Measurements from ENCODE around the gene EFNA3.
"Not testable (repeated sequence)": the region's sequence is repeated elsewhere in the genome, so short reads cannot be mapped to it uniquely, and the experiment has no call there.

Gene EFNA3

DNA sequence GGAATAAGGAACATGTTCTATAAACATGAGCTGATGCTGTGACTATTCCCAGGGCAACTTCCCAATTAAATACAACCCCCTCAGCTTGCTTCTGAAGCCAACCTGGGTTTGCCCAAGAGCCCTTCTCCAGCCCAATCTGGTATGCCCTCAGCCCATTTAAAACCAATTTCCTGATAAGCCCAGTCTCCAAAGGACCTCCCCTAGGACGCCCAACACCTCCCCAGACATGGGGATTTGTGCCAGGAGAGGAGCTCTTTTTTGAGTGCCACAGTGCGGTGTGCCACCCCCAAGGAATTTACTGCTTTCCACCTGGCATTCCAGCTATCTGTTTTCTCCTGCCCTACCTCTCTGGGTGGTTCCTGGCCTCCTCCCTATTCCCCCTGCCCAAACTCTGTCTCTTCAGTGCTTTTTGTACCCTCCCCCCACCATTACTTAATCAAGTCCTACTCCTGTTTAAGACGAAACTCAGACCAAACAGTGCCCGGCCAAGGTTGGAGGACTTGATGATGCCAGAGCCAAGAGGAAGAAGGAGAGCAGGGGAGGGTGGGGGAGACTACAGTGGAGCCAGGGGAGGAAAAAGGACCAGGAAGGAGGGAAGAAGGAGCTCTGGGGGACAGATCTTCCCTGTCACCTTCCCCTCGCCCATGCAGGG lies 37.6 kb downstream of the EFNA3 start:
- no peak for DNase-seq

DNA sequence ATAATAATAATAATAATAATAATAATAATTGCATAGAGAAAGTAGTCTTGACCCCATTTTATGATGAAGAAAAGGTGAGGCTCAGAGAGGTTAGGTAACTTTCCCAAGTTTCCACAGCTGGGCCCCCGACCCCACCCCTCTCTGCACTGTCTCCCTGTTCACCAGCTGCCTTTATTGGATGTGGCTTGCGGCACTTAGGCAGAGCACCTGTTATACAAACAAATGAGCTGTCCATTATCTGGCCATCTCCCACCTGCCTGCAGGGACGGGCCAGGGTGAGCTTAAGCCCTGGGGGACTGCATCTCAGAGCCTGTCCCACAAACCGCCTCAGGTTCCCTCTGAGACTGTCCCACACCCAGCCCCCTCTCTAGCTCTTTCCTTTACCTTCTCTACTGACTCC lies 39.0 kb downstream of the EFNA3 start:
- DNase-seq = no peak

DNA sequence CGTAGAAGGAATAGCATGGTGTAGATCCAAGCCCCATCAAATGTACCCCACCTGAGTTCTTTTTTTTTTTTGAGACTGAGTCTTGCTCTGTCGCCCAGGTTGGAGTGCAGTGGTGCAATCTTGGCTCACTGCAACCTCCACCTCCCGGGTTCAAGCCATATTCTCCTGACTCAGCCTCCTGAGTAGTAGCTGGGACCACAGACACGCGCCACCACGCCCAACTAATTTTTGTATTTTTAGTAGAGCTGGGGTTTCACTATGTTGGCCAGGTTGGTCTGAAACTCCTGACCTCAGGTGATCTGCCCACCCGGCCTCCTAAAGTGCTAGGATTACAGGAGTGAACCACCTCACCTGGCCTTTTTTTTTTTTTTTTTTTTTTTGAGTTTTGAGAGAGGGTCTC lies 39.5 kb downstream of the EFNA3 start:
- DNase-seq = not testable (repeated sequence)

DNA sequence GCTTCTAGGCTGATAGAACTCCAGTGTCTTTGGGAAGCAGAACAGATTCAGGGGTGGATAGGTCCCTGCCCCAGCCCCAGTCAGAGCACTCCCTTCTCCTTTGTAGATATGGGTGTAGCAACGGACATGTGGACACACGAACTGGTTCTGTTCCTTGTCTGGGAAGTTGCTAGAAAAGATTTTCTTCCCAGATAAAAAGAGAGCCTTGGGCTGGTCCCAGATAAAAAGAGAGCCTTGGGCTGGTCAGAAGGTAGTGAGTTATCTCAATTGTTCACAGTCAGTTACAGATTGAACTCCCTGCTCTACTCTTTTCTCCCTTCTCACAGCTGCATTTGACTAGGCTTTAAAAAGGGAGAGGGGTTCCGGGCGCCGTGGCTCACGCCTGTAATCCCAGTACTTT lies 41.6 kb downstream of the EFNA3 start:
- no peak for DNase-seq

DNA sequence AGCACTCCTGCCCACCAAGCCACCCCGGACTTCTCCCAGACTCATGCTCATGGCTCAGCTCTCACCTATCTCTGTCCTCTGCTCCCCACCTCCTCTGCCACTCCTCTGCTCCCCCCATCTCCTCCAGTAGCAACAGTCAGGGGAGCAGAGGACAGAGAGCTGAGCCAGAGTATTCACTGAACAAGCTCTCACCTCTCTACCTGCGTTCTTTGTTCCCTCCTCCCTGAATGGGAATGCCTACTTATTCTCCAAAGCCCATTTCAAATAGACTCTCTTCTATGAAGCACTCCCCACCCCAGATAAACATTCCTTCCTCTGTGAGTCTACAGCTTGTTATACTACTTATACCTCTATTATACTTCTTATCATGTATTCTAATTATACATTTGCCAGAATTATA lies 42.6 kb downstream of the EFNA3 start:
- no peak for DNase-seq

DNA sequence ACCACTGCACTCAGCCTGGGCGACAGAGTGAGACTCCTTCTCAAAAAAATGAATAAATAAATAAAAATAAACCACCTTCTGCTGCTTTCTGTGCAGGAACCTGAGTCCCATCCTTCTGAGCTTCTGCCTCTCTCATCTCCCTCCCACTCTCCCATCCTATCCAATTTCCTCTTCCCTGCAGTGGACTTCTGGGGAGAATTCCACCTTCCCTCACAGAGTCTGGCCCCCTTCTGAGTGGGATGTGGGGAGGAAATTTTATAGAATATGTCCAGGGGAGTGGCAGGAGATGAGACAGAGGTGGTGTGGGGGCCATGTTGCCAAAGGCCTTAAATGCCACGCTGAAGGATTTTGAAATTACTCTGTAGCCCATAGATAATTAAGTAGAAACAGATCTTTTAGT lies 43.7 kb downstream of the EFNA3 start:
- DNase-seq = no peak

DNA sequence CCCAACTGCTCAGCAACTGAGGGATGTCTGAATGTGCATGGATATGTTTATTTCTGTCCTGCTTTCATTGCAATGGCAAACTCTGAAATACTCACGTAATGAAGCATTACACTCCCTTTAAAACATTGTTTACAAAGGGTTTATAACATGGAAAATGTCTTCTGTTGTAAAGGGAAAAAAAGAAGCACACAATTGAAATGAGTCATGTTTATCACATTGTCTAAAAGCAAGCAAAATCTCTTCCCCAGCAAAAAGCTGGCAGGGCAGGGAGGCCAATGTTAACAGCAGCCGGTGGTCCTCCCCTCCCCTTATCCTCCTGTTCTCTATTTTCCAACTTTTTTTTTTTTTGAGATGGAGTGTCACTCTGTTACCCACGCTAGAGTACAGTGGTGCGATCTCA lies 45.2 kb downstream of the EFNA3 start:
- no peak for DNase-seq

DNA sequence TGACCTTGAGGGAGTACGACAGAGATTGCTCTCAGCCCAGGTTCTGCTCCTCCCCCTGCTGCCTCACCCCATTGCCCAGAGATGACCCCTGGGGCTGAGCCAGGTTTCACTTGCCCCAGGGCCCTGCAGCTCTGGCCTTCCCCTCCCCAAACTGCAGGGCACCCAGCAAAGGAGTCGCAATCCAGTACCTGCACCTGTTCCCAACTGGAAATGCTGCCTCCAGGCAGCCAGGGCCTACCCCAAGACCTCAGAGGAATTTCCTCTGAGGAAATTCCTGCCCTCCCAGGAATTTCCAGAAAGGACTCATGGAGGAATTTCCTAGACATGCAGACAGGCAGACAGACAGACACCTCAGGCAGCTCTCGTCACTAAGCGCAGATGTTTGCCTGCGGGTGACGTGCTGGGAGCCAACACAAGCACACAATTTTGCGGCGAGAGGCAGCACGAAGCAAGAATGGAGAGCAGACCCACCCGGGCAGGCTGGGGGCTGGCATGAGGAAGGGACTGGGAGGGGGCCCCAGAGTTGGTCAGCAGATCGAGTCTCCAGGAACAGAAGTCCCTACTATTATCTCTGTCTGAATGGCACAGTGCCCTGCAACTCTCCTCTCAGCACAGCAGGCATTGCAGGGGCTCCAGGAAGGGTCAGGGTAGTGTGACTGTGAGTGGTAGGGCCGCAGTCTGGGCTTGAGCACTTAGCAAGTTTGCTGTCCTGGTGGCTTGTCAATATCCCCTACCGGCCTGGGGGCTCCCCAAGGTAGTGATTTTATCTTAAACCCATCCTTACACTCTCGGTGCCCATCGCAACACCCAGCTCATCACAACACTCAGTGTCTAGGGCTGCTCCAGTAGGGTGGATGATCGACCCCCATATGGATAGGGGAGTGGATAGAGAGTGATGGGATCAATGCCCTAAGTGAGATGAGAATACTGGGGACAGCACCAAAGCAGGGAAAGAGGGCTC lies 46.1 kb downstream of the EFNA3 start:
- peak; percentile 89 for DNase-seq

DNA sequence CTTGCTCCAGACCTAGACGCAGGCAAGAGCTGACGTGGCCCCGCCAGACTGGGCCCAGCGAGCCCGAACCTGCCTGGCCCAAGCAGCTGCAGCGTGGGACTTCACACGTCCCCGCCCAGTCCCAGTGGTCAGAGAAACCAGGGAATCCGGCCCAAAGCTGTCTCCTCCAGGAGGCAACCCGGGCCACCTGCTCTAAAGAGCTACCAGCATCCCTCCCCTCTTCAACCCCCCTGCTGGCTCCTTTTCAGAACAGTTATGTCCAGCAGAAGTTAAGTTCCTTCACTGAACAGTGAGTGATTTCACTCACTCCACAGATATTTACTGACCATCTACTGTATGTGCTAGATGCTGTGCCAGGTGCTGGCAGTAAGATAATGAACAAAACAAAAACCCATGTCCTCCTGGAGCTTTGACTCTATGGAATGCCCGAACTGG lies 46.9 kb downstream of the EFNA3 start:
- DNase-seq = no peak

DNA sequence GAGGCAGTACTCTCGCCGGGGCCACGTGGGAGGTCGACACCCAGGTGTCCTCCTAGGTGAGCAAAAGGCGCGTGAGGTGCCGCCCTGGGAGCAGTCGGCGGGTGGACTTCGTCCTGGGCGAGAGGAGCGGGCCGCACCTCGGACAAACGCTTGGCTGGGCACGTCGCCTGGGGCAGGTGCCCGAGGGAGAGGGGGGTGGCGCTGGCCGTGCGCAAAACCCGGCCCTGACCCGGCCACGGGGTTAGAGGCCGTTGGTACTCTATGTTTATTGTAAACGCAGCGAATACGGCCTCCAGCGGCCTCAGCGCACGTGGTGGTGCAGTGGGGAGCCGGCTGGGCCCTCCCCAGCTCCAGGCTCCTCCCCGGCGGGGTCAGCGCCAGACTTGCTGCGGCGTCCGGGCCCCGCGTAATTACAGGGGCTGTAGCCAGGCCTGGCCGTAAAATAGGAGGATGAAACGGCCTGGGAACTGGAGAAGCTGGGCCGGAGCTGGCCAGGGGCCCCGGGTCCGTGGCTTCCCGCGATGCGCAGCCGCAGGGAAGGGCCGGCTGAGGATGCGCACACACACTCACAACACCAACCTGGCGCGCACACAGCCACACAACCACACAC lies 47.4 kb downstream of the EFNA3 start:
- DNase-seq = no peak

DNA sequence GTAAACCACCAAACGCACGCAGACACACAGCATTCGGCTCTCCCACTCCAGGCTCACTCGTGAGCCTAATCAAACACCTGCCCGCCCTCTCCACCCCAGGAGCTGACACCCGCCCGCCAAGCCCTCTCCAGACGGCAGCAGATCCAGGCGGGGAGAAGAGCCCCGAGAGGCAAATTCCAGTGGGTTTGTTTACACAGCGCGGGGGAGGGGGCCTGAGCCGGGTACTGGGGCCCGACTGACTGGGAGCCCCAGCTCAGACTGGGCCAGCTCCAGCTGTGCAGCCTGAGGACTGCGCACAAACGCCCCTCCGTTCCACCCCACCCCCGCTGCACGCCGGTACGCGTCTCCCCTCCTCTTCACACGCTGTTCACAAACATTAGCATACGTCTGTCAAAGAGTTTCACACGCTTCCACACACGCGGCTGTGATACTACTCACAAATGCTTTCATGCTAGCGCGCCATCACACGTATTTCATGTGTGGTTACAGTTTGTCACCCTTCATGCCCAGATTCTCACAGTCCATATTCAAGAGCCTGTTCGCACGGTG lies 48.0 kb downstream of the EFNA3 start:
- DNase-seq = peak; percentile 9

DNA sequence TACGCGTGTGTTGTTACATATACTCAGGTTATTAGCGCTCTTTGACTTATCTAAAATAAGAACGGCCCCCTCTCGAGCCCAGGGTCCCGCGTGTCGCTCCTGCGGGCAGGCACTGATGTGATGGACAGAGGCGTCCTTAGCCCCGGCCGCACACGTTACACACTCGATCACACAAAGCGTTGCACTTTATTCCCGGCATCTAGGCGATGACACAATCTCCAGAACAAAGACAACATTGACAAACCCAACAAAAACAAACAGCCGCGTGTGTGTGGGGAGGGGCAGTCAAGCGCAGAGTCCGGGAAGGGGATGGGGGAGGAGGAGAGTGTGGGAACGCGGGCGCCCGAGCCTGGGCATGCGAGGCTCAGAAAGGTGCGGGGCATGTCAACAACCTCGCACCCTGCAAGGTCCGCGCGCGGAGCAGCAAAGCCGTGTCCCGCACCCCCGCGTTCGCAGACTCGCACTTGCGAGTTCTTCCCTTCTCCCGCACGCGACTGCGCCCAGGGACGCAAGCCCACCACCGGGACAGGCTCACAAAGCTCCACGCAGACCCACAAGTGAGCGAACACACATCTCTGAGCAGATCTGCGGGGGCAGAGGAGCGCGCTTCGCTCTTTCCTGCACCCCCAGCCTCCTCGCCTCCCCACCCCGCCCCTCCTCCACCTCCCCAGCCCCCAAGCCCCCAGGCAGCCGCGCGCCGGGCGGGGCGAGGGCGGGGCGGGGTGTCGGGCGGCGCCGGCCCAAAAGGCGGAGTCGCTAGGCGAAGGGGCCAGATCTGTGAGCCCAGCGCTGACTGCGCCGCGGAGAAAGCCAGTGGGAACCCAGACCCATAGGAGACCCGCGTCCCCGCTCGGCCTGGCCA lies 48.7 kb downstream of the EFNA3 start, which contains the start of gene EFNA1:
TSS of gene EFNA1 (plus strand) at position 772 of the 862 bp plus-strand sequence. CDS start 102 bp downstream, outside the sequence.
- peak; percentile 38 for DNase-seq

DNA sequence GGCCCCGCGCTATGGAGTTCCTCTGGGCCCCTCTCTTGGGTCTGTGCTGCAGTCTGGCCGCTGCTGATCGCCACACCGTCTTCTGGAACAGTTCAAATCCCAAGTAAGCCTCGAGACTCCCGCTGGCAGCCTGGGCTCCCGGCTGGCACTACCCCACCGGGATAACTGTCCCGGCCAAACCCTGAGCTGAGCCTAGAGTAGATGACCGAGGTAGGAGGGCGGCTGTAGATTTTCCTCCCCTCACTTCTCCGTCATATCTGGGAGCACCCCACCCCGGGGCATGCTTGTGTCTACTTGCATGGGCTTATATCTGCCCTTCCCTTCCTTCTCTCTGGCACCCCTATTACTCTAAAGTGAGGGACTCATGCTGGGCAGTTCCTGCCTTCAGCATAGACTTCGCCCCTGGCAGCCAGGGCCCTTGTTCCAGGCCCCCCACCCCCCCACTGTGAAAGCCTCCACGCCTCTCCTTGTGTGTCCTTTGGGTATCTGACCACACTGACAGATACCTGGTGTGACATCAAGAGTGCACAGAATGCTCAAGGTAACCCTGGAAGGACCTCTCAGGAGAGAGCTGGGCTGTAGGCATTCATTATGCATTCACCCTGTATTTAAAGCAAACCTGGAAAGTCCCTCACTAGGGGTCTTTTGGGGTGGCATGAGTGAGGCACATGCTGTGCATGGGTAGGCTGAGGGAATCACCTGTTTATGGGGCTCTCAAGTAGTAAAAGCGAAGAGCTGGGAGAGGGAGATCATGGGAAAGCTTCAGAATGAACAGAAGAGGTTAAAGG lies 49.5 kb downstream of the EFNA3 start:
- DNase-seq = no peak

DNA sequence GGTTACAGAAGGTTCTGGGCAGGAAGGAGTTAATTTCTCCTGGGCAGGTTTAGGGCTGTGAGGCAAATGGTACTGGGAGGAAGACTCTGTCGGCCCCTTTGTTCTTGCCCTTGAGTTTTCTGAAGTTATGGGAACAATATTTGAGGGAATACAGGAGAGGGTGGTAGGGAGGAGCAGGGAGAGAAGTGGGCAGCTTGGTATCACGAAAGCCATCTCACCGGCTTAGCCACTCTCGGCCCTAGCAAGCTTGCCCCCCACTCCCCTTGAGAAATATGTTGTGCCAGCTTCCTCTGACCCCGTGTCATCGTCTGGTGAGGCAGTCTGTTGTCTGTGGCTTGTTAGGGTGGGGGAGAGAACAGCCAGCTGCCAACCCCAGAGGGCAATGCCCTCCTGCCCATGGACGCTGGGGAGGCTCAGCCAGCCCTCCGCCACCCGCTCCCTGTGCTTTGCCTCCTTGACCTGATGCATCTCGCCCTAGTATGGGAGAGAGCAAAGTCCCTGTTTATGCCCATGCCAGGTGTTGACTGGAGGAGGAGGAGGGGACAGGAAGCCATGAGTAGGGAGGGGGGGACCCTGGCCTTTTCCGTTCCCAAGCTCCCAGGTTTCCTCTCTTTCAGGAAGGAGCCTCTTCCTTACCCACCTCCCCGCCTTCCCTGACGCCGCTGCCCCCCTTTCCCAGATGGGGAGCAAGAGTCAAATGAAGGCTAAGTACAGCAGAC lies 50.3 kb downstream of the EFNA3 start:
- peak; percentile 15 for DNase-seq

DNA sequence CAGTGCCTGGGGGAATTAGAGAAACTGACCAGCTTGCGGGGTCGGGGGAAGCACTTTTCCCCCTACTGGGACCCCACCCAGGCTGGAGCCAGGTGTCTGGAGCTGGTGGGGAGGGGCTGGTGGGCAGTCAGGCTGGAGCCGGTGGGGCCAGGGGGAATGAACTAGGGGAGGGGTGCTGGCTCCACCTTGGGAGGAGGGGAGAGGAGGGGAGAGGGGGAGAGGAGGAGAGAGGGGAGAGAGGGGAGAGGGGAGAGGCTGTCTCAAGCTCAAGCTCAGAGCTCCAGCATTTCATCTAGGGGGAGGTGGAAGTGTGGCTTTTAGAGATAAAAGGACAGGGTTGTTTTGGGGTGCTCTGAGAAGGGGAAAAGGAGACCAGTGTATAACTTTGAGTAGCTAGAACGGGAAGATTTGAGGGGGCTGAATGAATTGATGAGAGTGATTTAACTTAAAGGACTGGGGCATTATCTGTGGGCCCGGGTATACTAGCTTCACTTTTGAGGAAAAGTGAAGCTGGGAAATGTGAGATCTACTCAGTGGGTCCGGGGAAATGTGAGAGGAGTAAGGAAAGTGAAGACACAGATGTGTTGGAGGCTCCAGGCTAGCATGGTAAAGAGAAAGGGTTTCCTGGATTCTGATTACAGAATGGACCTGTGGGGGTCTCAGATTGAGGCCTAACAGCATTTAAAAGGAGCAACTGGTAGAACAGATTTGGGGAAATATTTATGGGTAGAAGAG lies 51.8 kb downstream of the EFNA3 start:
- no peak for DNase-seq

DNA sequence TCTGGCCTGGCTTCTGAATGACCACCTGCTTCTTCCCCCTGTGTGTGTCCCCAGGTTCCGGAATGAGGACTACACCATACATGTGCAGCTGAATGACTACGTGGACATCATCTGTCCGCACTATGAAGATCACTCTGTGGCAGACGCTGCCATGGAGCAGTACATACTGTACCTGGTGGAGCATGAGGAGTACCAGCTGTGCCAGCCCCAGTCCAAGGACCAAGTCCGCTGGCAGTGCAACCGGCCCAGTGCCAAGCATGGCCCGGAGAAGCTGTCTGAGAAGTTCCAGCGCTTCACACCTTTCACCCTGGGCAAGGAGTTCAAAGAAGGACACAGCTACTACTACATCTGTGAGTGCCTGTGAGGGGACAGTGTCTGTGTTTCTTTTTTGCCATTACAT lies 52.6 kb downstream of the EFNA3 start:
- DNase-seq = no peak

DNA sequence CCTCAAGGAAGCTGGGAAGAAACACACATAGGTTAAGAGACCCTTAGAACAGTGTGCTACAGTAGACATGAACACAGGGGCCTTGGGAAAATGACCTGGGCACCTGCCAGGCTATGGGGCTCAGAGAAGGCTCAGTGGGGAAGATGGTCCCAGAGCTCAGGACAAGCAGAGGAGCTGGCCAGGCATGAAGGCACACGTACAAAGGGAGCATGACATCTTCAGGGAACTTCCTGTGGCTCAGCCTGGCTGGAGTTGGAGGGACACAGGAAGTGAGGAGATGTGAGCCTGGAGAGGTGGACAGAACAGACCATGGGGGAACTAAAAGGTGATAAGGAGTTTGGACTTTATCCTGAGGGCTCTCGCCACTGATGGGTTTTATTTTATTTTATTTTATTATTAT lies 53.2 kb downstream of the EFNA3 start:
- DNase-seq = no peak

DNA sequence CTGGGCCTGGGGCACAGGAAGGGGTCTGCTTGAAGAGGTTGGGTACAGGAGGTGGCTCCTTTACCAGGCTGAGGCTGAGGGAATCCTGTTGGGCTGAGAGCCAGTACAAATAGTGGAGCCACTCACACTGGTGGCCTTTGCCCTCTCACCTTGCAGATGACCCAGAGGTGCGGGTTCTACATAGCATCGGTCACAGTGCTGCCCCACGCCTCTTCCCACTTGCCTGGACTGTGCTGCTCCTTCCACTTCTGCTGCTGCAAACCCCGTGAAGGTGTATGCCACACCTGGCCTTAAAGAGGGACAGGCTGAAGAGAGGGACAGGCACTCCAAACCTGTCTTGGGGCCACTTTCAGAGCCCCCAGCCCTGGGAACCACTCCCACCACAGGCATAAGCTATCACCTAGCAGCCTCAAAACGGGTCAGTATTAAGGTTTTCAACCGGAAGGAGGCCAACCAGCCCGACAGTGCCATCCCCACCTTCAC lies 55.2 kb downstream of the EFNA3 start:
- DNase-seq = no peak

DNA sequence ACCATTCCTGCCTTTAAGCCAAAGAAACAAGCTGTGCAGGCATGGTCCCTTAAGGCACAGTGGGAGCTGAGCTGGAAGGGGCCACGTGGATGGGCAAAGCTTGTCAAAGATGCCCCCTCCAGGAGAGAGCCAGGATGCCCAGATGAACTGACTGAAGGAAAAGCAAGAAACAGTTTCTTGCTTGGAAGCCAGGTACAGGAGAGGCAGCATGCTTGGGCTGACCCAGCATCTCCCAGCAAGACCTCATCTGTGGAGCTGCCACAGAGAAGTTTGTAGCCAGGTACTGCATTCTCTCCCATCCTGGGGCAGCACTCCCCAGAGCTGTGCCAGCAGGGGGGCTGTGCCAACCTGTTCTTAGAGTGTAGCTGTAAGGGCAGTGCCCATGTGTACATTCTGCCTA lies 55.7 kb downstream of the EFNA3 start:
- DNase-seq = no peak

DNA sequence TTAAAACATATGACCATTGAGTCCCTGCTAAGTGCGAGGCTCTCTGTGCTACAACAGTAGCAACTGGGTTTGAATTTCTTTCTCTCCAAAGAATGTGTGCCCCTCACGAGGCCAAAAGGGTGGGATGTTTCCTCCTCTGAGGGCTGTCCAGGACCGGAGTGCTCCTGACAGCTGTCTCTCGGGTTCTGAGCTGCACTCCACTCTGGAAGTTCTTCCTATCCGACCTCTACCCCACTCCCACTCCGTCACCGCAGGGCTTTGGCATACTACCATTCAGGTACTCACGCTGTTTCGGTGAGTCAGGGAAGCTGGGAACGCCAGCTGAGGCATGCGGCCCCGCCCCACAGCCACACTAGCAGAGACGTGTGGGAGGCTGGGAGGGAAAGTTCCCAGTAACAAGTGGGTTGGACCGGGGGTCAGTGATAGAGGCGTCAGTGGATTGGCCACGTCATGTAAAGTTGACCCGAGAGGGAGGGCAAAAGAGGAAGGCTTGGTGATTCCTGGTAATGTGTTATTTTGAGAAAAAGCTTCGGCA lies 56.3 kb downstream of the EFNA3 start:
- DNase-seq = peak; percentile 99

Data from NCI-H226 (cell line).